HK-2 (cell line): ENCODE data around the gene PIK3R5.

Source experiments
- DNase-seq: peaks from one replicate; pipeline ENCODE4 v3.0.0-alpha.2; 2018; ENCODE audit not compliant: unreplicated experiment

Gene PIK3R5

GRCh38 chr17:8953156-8953885 lies 12.2 kb downstream of the PIK3R5 start:
- no peak for DNase-seq

- DNase-seq = no peak
These were observed 13.3 kb downstream of the PIK3R5 start for GRCh38 chr17:8952191-8952590.

GRCh38 chr17:8951206-8951605 lies 14.3 kb downstream of the PIK3R5 start:
- DNase-seq = no peak

- DNase-seq = no peak
These were observed 16.3 kb downstream of the PIK3R5 start for GRCh38 chr17:8949061-8949661.

- no peak for DNase-seq
These were observed 17.0 kb downstream of the PIK3R5 start for GRCh38 chr17:8948462-8948861.

- DNase-seq = no peak
These were observed 18.3 kb downstream of the PIK3R5 start for GRCh38 chr17:8947201-8947600.

- no peak for DNase-seq
These were observed 19.0 kb downstream of the PIK3R5 start for GRCh38 chr17:8946476-8946875.

GRCh38 chr17:8946071-8946470 lies 19.4 kb downstream of the PIK3R5 start:
- no peak for DNase-seq

GRCh38 chr17:8944748-8945147 lies 20.8 kb downstream of the PIK3R5 start:
- DNase-seq = no peak

GRCh38 chr17:8944083-8944482 lies 21.4 kb downstream of the PIK3R5 start:
- DNase-seq = no peak

- no peak for DNase-seq
These were observed 23.4 kb downstream of the PIK3R5 start for GRCh38 chr17:8941980-8942622.

GRCh38 chr17:8941520-8941919 lies 24.0 kb downstream of the PIK3R5 start:
- DNase-seq = no peak

- no peak for DNase-seq
These were observed 24.5 kb downstream of the PIK3R5 start for GRCh38 chr17:8940866-8941471.

GRCh38 chr17:8939496-8940334 lies 25.8 kb downstream of the PIK3R5 start:
- DNase-seq = no peak

GRCh38 chr17:8938933-8939332 lies 26.6 kb downstream of the PIK3R5 start:
- no peak for DNase-seq

- DNase-seq = no peak
These were observed 30.3 kb downstream of the PIK3R5 start for GRCh38 chr17:8935191-8935590.

- DNase-seq = no peak
These were observed 31.2 kb downstream of the PIK3R5 start for GRCh38 chr17:8934346-8934745.

- no peak for DNase-seq
These were observed 34.9 kb downstream of the PIK3R5 start for GRCh38 chr17:8930649-8931048.

- DNase-seq = no peak
These were observed 37.2 kb downstream of the PIK3R5 start for GRCh38 chr17:8928347-8928746.

- DNase-seq = no peak
These were observed 38.1 kb downstream of the PIK3R5 start for GRCh38 chr17:8927395-8927794.

GRCh38 chr17:8925808-8926207 lies 39.7 kb downstream of the PIK3R5 start:
- no peak for DNase-seq

- DNase-seq = no peak
These were observed 40.4 kb downstream of the PIK3R5 start for GRCh38 chr17:8925141-8925540.
